ENCODE data around the gene ARID5B.

Gene ARID5B

DNA sequence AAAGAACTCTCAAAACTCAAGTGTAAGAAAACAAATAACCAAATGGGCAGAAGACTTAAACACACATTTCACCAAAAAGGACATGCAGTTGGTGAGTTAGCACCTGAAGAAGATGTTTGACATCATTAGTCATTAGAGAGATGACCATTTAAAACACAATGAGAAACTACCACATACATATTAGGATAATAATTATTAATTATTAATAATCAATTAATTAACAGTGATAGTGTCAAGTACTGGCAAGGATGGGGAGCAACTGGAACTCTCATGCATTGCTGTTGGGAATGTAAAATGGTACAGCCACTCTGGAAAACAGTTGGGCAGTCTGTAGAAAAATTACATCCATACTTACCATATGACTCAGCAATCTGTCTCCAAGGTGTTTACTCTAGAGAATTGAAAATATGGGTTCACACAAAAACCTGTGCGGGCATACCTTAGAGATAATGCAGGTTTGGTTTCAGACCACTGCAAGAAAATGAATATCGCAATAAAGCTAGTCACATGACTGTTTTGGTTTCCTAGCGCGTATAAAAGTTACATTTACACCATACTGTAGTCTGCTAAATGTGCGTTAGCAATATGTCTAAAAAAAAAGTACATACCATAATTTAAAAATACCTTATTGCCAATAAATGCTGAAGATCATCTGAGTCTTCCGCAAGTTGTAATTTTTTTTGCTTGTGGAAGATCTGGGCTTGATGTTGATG, 30.3 kb downstream of the ARID5B start:
- no peak for TF ChIP-seq GATA2 (IDR thresholded peaks at IDR 0.05; ENCODE audit: low read depth, low read length)
- TF ChIP-seq GATA3 (IDR thresholded peaks at IDR 0.05; ENCODE audit: low read depth, low read length): no peak

GRCh38 chr10:61933859-61934555, 32.5 kb downstream of the ARID5B start:
- no peak for TF ChIP-seq GATA3 (IDR thresholded peaks at IDR 0.05; ENCODE audit: low read depth, low read length)
- TF ChIP-seq GATA2 (IDR thresholded peaks at IDR 0.05; ENCODE audit: low read depth, low read length): no peak

- TF ChIP-seq GATA3 (IDR thresholded peaks at IDR 0.05; ENCODE audit: low read depth, low read length) (no peak), GATA2 (IDR thresholded peaks at IDR 0.05; ENCODE audit: low read depth, low read length) (no peak)
Measured at GRCh38 chr10:61935077-61935476, 33.6 kb downstream of the ARID5B start.

GRCh38 chr10:61936770-61937169, 35.3 kb downstream of the ARID5B start:
- TF ChIP-seq GATA3 (IDR thresholded peaks at IDR 0.05; ENCODE audit: low read depth, low read length): no peak
- TF ChIP-seq GATA2 (IDR thresholded peaks at IDR 0.05; ENCODE audit: low read depth, low read length): no peak

- TF ChIP-seq GATA2 (IDR thresholded peaks at IDR 0.05; ENCODE audit: low read depth, low read length) (no peak), GATA3 (IDR thresholded peaks at IDR 0.05; ENCODE audit: low read depth, low read length) (no peak)
Measured at GRCh38 chr10:61937631-61938351, 36.3 kb downstream of the ARID5B start.

DNA sequence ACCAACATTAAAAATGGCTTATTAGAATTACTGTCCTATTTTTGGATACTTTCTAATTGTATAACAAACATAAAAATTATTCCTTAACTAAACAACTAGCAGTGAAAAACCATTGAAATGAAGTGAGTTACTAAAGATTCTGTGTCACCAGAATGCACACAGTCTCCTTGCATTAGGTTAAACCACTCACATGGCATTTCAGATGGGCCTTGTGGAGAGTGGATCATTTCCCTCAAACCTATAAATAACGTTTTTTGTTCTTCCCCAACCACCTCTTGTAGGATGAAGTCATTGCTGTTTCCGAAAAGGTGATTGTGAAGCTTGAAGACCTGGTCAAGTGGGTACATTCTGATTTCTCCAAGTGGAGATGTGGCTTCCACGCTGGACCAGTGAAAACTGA, 38.4 kb downstream of the ARID5B start:
- TF ChIP-seq GATA3 (IDR thresholded peaks at IDR 0.05; ENCODE audit: low read depth, low read length) (no peak), GATA2 (IDR thresholded peaks at IDR 0.05; ENCODE audit: low read depth, low read length) (no peak)

DNA sequence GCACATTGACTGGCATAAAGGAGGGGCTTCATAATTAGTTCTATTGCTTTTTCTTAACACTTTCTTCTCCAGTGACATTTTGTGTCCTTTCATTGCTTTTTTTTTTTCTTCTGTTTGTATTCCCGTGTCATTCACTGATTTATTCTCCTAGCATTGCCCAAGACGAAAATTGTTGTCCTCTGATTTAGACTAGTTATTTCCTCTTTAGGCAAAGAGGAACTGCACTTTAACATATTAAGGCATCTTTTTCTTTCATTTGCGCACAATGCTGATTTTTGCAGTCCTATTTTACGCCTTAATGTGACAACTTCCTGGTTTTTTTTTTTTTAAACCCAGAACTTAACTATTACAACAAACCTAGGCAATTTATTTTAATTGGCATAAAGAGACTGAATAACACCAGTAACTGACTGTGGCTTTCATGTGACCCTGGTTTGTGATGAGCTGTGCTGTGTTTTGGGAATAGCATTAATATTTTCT, 39.7 kb downstream of the ARID5B start:
- TF ChIP-seq GATA2 (IDR thresholded peaks at IDR 0.05; ENCODE audit: low read depth, low read length) (no peak), GATA3 (IDR thresholded peaks at IDR 0.05; ENCODE audit: low read depth, low read length) (no peak)

- TF ChIP-seq GATA2 (IDR thresholded peaks at IDR 0.05; ENCODE audit: low read depth, low read length) (no peak), GATA3 (IDR thresholded peaks at IDR 0.05; ENCODE audit: low read depth, low read length) (no peak)
Measured at GRCh38 chr10:61942604-61943461, 41.3 kb downstream of the ARID5B start.

DNA sequence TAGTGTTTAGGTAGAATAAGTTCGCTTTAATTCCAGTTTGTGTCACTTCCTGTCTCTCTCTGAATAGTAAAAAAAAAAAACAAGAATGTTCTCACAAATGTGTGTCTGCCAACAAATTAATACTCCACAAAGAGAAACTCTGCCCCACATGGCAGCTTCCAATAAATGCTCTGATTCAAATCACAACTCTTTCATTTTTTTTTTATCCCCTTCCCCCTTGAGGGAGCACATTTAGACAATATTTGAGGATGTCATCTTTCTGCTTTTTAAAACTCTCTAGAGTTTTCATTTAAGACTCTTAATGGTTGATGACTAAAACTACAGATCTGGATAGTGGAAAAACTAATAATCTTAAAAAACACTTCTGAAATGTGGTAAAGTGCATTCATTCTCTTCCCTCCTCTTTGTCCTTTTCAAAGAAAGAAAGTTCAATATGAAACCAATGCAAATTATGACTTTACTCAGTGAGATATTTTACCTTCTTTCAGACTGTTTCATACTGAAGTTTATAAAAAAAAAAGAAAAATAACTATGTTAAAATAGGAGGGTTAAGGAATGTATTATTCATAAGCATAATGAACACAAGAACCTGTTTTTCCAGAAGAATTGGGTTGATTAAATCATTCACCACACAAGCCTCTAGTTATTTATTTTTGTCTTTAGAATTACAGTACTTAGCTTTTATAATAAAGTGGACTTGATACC, 42.3 kb downstream of the ARID5B start:
- TF ChIP-seq GATA3 (IDR thresholded peaks at IDR 0.05; ENCODE audit: low read depth, low read length): no peak
- TF ChIP-seq GATA2 (IDR thresholded peaks at IDR 0.05; ENCODE audit: low read depth, low read length): no peak

- TF ChIP-seq GATA2 (IDR thresholded peaks at IDR 0.05; ENCODE audit: low read depth, low read length) (no peak), GATA3 (IDR thresholded peaks at IDR 0.05; ENCODE audit: low read depth, low read length) (no peak)
Measured at GRCh38 chr10:61944410-61945147, 43.1 kb downstream of the ARID5B start.

DNA sequence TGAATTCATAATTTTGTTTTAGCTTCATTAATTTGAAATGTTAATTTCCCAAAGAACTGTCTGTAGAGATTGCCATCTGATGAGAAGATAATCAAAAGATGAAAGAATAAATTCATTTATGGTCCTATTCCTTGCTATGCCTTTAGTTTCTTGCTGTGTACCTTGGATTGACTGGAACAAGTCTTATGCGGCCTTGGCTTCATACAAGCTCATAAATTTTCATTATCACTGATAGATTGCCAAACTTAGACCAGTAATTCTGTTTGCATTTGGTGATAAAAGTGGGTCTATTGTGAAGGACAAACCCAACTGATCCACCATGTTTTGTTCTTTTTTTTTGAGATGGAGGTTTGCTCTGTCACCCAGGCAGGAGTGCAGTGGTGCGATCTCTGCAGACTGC, 48.2 kb downstream of the ARID5B start:
- no peak for TF ChIP-seq GATA2 (IDR thresholded peaks at IDR 0.05; ENCODE audit: low read depth, low read length)

- TF ChIP-seq GATA2 (IDR thresholded peaks at IDR 0.05; ENCODE audit: low read depth, low read length): no peak
Measured at GRCh38 chr10:61950449-61951143, 49.1 kb downstream of the ARID5B start.
